CD14-positive monocyte (primary cell): ENCODE measurements around the gene MRPL46. TPM values are rescaled to one million over a fixed set of nuclear protein-coding genes. Genes with fewer than 3 reads are reported as not detected.
"Not testable (repeated sequence)": the region's sequence is repeated elsewhere in the genome, so short reads cannot be mapped to it uniquely, and the experiment has no call there.

Source experiments
- DNase-seq, 3 donors: peaks; one replicate each; pipeline ENCODE4 v3.0.0-alpha.2; 2011 to 2022
- H2AFZ ChIP-seq: 2 replicates; pipeline ENCODE4 v1.6.0; 2012; ENCODE audit warnings: mild to moderate bottlenecking, low read depth, low read length, inconsistent platforms; ENCODE audit not compliant: insufficient read depth, poor library complexity, severe bottlenecking
- H3K27ac ChIP-seq, 2 donors: 1 replicate in 1 of 2; 2 replicates in 1 of 2; pipeline ENCODE4 v1.5.1; 2012 to 2013; ENCODE audit warnings: low read length in 2 of 2, control low read depth in 1 of 2, inconsistent platforms in 1 of 2, low read depth in 1 of 2, mild to moderate bottlenecking in 1 of 2
- H3K27me3 ChIP-seq, 2 donors: one replicate each; pipeline versions ENCODE4 v1.6.0 to v1.6.1; 2011 to 2013; ENCODE audit warnings: low read length in 2 of 2; ENCODE audit not compliant: control insufficient read depth in 2 of 2, insufficient read depth in 2 of 2
- H3K36me3 ChIP-seq, 2 donors: replicated peaks in 1 of 2; 1 replicate in 1 of 2; 2 replicates in 1 of 2; pipeline versions ENCODE4 v1.5.1 to v1.6.1; 2012 to 2013; ENCODE audit warnings: low read length in 2 of 2, control low read depth in 1 of 2, inconsistent platforms in 1 of 2, mild to moderate bottlenecking in 1 of 2; ENCODE audit not compliant: insufficient read depth in 2 of 2, control insufficient read depth in 1 of 2
- H3K4me1 ChIP-seq, 2 donors: 1 replicate in 1 of 2; 2 replicates in 1 of 2; pipeline versions ENCODE4 v1.5.1 to v1.6.1; 2012 to 2013; ENCODE audit warnings: low read length in 2 of 2, control low read depth in 1 of 2, inconsistent platforms in 1 of 2, mild to moderate bottlenecking in 1 of 2, moderate library complexity in 1 of 2; ENCODE audit not compliant: insufficient read depth in 2 of 2, control insufficient read depth in 1 of 2
- H3K4me2 ChIP-seq: replicated peaks from 2 replicates; pipeline ENCODE3; 2012; ENCODE audit warnings: low read length, moderate library complexity, mild to moderate bottlenecking; ENCODE audit not compliant: poor library complexity, severe bottlenecking; ENCODE audit errors: extremely low read depth
- H3K4me3 ChIP-seq, 3 experiments: fragments of 200-600 bp in 1 of 3; sonication (generic) in 1 of 3; replicated peaks in 1 of 3; 1 replicate in 2 of 3; 2 replicates in 1 of 3; pipeline ENCODE4 v1.5.1; 2011 to 2013; ENCODE audit warnings: low read length in 3 of 3, mild to moderate bottlenecking in 3 of 3, control low read depth in 2 of 3, low read depth in 2 of 3, inconsistent platforms in 1 of 3, moderate library complexity in 1 of 3
- H3K79me2 ChIP-seq: 2 replicates; pipeline ENCODE4 v1.6.0; 2012; ENCODE audit warnings: mild to moderate bottlenecking, control low read depth, inconsistent platforms, low read length, moderate library complexity; ENCODE audit not compliant: insufficient read depth
- H3K9ac ChIP-seq: 2 replicates; pipeline ENCODE4 v1.6.0; 2017; ENCODE audit warnings: low read length, mild to moderate bottlenecking; ENCODE audit not compliant: insufficient read depth, poor library complexity, severe bottlenecking
- H3K9me3 ChIP-seq, 2 donors: replicated peaks in 1 of 2; 1 replicate in 1 of 2; 2 replicates in 1 of 2; pipeline versions ENCODE4 v1.5.1 to v1.6.1; 2012 to 2013; ENCODE audit warnings: low read length in 2 of 2, control low read depth in 1 of 2; ENCODE audit not compliant: control insufficient read depth in 1 of 2, insufficient read depth in 1 of 2
- H4K20me1 ChIP-seq: 2 replicates; pipeline ENCODE4 v1.6.0; 2012; ENCODE audit warnings: mild to moderate bottlenecking, low read length, control low read depth, moderate library complexity; ENCODE audit not compliant: insufficient read depth
- H3K27ac Mint-ChIP-seq, 7 donors: one replicate each; pipeline ENCODE4 v1.8.0; 2020; ENCODE audit warnings: mild to moderate bottlenecking in 7 of 7, mixed read lengths in 7 of 7, moderate library complexity in 6 of 7, inconsistent platforms in 2 of 7
- H3K27me3 Mint-ChIP-seq, 3 donors: one replicate each; pipeline ENCODE4 v1.8.0; 2021 to 2022; ENCODE audit warnings: low read depth in 3 of 3, mild to moderate bottlenecking in 3 of 3, mixed read lengths in 3 of 3, moderate library complexity in 3 of 3, inconsistent platforms in 1 of 3
- H3K36me3 Mint-ChIP-seq, 2 donors: one replicate each; pipeline ENCODE4 v1.8.0; 2020; ENCODE audit warnings: mixed read lengths in 2 of 2, inconsistent platforms in 1 of 2, mild to moderate bottlenecking in 1 of 2
- H3K4me1 Mint-ChIP-seq: one replicate; pipeline ENCODE4 v1.8.0; 2020; ENCODE audit warnings: mild to moderate bottlenecking, mixed read lengths
- H3K4me3 Mint-ChIP-seq, 2 donors: one replicate each; pipeline ENCODE4 v1.8.0; 2020; ENCODE audit warnings: mild to moderate bottlenecking in 2 of 2, mixed read lengths in 2 of 2, moderate library complexity in 1 of 2
- H3K9me3 Mint-ChIP-seq, 7 donors: one replicate each; pipeline ENCODE4 v1.8.0; 2020 to 2022; ENCODE audit warnings: mixed read lengths in 7 of 7, mild to moderate bottlenecking in 6 of 7, moderate library complexity in 6 of 7, inconsistent platforms in 2 of 7
- CTCF ChIP-seq: fragments of 200-600 bp; IDR thresholded peaks from one replicate; pipeline ENCODE4 v1.8.0; 2022; ENCODE audit warnings: antibody characterized with exemption, mild to moderate bottlenecking
- WGBS: methylation state at CpG from one replicate; pipeline ENCODE4 v1.1.5; 2013; ENCODE audit warnings: missing lambda C conversion rate; ENCODE audit not compliant: insufficient coverage; 5-methylcytosine and 5-hydroxymethylcytosine counted together
- intact Hi-C, 2 donors: fragments of 100-400 bp; cut with micrococcal nuclease; formaldehyde crosslinking; loops; one replicate each; pipeline versions ENCODE4 v1.15.0 to v1.15.1; 2023
- polyA plus RNA-seq, 3 donors: library from polyadenylated mRNA; depleted of rRNA in 1 of 3; unstranded in 2 of 3; stranded (reverse) in 1 of 3; fragments of 300-500 nt in 2 of 3; fragments of >200 nt in 1 of 3; fragmentation: Illumina TruSeq in 2 of 3; gene quantifications; 1 replicate in 2 of 3; 2 replicates in 1 of 3; pipeline ENCODE4 v1.2.3, GENCODE V29; 2012 to 2021

The MRPL46 gene
- polyA plus RNA-seq, 3 donors: 6.3 to 20.3 (median 17.0) TPM

GRCh38 chr15:88469321-88469720 is 2.1 kb upstream of the MRPL46 start:
- no peak for DNase-seq
- Histone ChIP-seq H3K27me3 (no peaks in the 10 kb centered on the region), H3K36me3 (peaks cover 21 to 47% of the 10 kb centered on the region in 2 donors), H3K4me3 (no peak overlapping the region), H3K9me3 (no peaks in the 10 kb centered on the region), H3K79me2 (peaks cover 31% of the 10 kb centered on the region), H3K27ac (no peak overlapping the region), H4K20me1 (no peaks in the 10 kb centered on the region), H3K9ac (no peak overlapping the region), H3K4me2 (no peak overlapping the region), H2AFZ (no peak overlapping the region), H3K4me1 (peaks cover 15 to 27% of the 10 kb centered on the region in 2 donors)
- intact Hi-C loops: loop anchor here (5.0 to 10.0 kb wide), 3 partner anchors 78 to 1105 kb away; partner anchors contain the start of genes AEN (in 2 of the 2), DET1 (in 1 of the 2) and TICRR (in 1 of the 2)
- 79% methylated on average over 2 of the region's 2 CpGs for WGBS
- TF ChIP-seq CTCF: no peak
- no peak overlapping the region for H3K4me3 Mint-ChIP-seq
- H3K27me3 Mint-ChIP-seq: no peaks in the 10 kb centered on the region
- peaks cover 20% of the 10 kb centered on the region for H3K4me1 Mint-ChIP-seq
- H3K9me3 Mint-ChIP-seq: no peaks in the 10 kb centered on the region
- H3K27ac Mint-ChIP-seq: no peak overlapping the region
- H3K36me3 Mint-ChIP-seq: peaks cover 28 to 32% of the 10 kb centered on the region in 2 donors

- not testable (repeated sequence) for DNase-seq, H3K9me3 ChIP-seq, H3K4me3 Mint-ChIP-seq, H3K27me3 Mint-ChIP-seq, H3K4me3 ChIP-seq, H3K27ac Mint-ChIP-seq, H3K9ac ChIP-seq, H3K27ac ChIP-seq, H2AFZ ChIP-seq, H3K4me2 ChIP-seq, H3K27me3 ChIP-seq, H4K20me1 ChIP-seq, H3K9me3 Mint-ChIP-seq
- Histone ChIP-seq H3K79me2 (peaks cover 31% of the 10 kb centered on the region), H3K4me1 (peaks cover 15 to 27% of the 10 kb centered on the region in 2 donors), H3K36me3 (peaks cover 27 to 50% of the 10 kb centered on the region in 2 donors)
- WGBS: 100% methylated on average over 8 of the region's 10 CpGs
- Mint-ChIP-seq H3K4me1 (peaks cover 20% of the 10 kb centered on the region), H3K36me3 (peaks cover 32 to 38% of the 10 kb centered on the region in 2 donors)
- intact Hi-C loops: loop anchor here (5.0 to 10.0 kb wide), 3 partner anchors 79 to 1106 kb away; partner anchors contain the start of genes AEN (in 2 of the 2), DET1 (in 1 of the 2) and TICRR (in 1 of the 2)
These were observed 1.5 kb upstream of the MRPL46 start for GRCh38 chr15:88468721-88469120.
